OCI-LY7 (cell line): ENCODE measurements around the gene FBN1. TPM values are rescaled to one million over a fixed set of nuclear protein-coding genes. Genes with fewer than 3 reads are reported as not detected.

Experiments
- BruUV-seq: library from RNA; stranded (reverse); fragments of 400-500 nt; replicated peaks from 2 replicates; lab custom pipeline; 2021; lab: Mats Ljungman, UMichigan
- CTCF ChIA-PET: fragments of 300-600 bp; sonication (Branson Sonifier 250); formaldehyde crosslinking; loops from one replicate; lab custom pipeline; 2022; ENCODE audit warnings: antibody characterized with exemption; ENCODE audit not compliant: unreplicated experiment; lab: Charles Lee
- POLR2A ChIA-PET: fragments of 300-600 bp; sonication (Branson Sonifier 250); formaldehyde crosslinking; loops from one replicate; lab custom pipeline; 2022; ENCODE audit warnings: antibody characterized with exemption; lab: Charles Lee
- DNase-seq: peaks from one replicate; pipeline ENCODE4 v3.0.0-alpha.2; 2015; ENCODE audit warnings: low spot score
- H2AFZ ChIP-seq: fragments of 200-600 bp; sonication (generic), shearing (Covaris generic); 2 replicates; pipeline ENCODE4 v1.6.1; 2014; ENCODE audit warnings: mild to moderate bottlenecking, antibody characterized with exemption, low read length, moderate library complexity
- H3K27ac ChIP-seq: fragments of 200-600 bp; sonication (generic); 2 replicates; pipeline ENCODE4 v1.5.1; 2014; ENCODE audit warnings: mixed run types, low read depth, mild to moderate bottlenecking, moderate library complexity, low read length, inconsistent platforms; ENCODE audit not compliant: poor library complexity, severe bottlenecking
- H3K36me3 ChIP-seq: fragments of 200-600 bp; sonication (generic); 2 replicates; pipeline ENCODE4 v1.6.1; 2014; ENCODE audit warnings: mild to moderate bottlenecking, antibody characterized with exemption, low read length, moderate library complexity, mixed read lengths; ENCODE audit not compliant: insufficient read depth
- H3K4me1 ChIP-seq: fragments of 200-600 bp; sonication (generic); 2 replicates; pipeline ENCODE4 v1.5.1; 2014; ENCODE audit warnings: mild to moderate bottlenecking, low read length; ENCODE audit not compliant: insufficient read depth, poor library complexity, severe bottlenecking
- H3K4me2 ChIP-seq: fragments of 200-600 bp; sonication (generic); 2 replicates; pipeline ENCODE4 v1.6.1; 2014; ENCODE audit warnings: mild to moderate bottlenecking, low read length
- H3K4me3 ChIP-seq: fragments of 200-600 bp; sonication (generic); 2 replicates; pipeline ENCODE4 v1.5.1; 2014; ENCODE audit warnings: mild to moderate bottlenecking, low read depth, low read length; ENCODE audit not compliant: poor library complexity, severe bottlenecking
- H3K79me2 ChIP-seq: fragments of 200-600 bp; sonication (generic); 2 replicates; pipeline ENCODE4 v1.6.1; 2016; ENCODE audit warnings: low read depth, mild to moderate bottlenecking, low read length, moderate library complexity, mixed read lengths; ENCODE audit not compliant: insufficient read depth
- H3K9me2 ChIP-seq: fragments of 200-600 bp; sonication (generic); 2 replicates; pipeline ENCODE4 v1.6.1; 2016; ENCODE audit warnings: mild to moderate bottlenecking, low read length, mixed read lengths; ENCODE audit not compliant: insufficient read depth
- H3K9me3 ChIP-seq: fragments of 200-600 bp; sonication (generic); 2 replicates; pipeline ENCODE4 v1.6.1; 2014; ENCODE audit warnings: mild to moderate bottlenecking, mixed run types, low read length, mixed read lengths
- H4K20me1 ChIP-seq: fragments of 200-600 bp; sonication (generic); 2 replicates; pipeline ENCODE4 v1.6.1; 2014; ENCODE audit warnings: mild to moderate bottlenecking, antibody characterized with exemption, low read length, moderate library complexity, mixed read lengths; ENCODE audit not compliant: insufficient read depth
- CTCF ChIP-seq: fragments of 200-600 bp; sonication (generic); conservative IDR thresholded peaks from 2 replicates; pipeline ENCODE4 v1.5.1; 2014; ENCODE audit warnings: mild to moderate bottlenecking, antibody characterized with exemption, low read length, moderate library complexity, mixed read lengths
- EZH2phosphoT487 ChIP-seq: fragments of 200-600 bp; sonication (generic); IDR thresholded peaks from 2 replicates; pipeline ENCODE4 v1.6.1; 2018; ENCODE audit warnings: low read depth, borderline replicate concordance, mild to moderate bottlenecking, mixed run types, antibody characterized with exemption, low read length, moderate library complexity, mixed read lengths
- intact Hi-C: fragments of 100-400 bp; cut with micrococcal nuclease; formaldehyde crosslinking; loops from one replicate; pipeline ENCODE4 v1.10.0; 2022; ENCODE audit not compliant: unreplicated experiment
- total RNA-seq, 2 experiments: library from RNA; depleted of rRNA in 1 of 2; stranded (reverse); fragments of >200 nt in 1 of 2; shearing (Covaris generic) in 1 of 2; gene quantifications; 2 replicates each; pipeline ENCODE4 v1.2.3, GENCODE V29; 2014 to 2022

FBN1 gene
- total RNA-seq, 2 experiments from 2014 or later, result 0.68 to 1.0 TPM

- no peaks in the 10 kb centered on the region for H3K4me1 ChIP-seq
- DNase-seq, result no peak
- H3K9me3 ChIP-seq, result no peaks in the 10 kb centered on the region
- TF ChIP-seq EZH2phosphoT487, result no peak
- TF ChIP-seq CTCF, result no peak
- H3K79me2 ChIP-seq, result no peaks in the 10 kb centered on the region
- no peak overlapping the region for H2AFZ ChIP-seq
- no peaks in the 10 kb centered on the region for H3K9me2 ChIP-seq
- no TSS peak for BruUV-seq
- H3K4me3 ChIP-seq, result no peak overlapping the region
- H3K4me2 ChIP-seq, result no peak overlapping the region
- intact Hi-C loops, result no loop called here
- no peak overlapping the region for H3K27ac ChIP-seq
- ChIA-PET POLR2A (no interaction called here), CTCF (no interaction called here)
- no peaks in the 10 kb centered on the region for H3K36me3 ChIP-seq
- H4K20me1 ChIP-seq, result no peaks in the 10 kb centered on the region
Observed at GRCh38 chr15:48516121-48516520, 129.4 kb downstream of the FBN1 start.

- H3K27ac ChIP-seq, result no peak overlapping the region
- intact Hi-C loops, result no loop called here
- no peaks in the 10 kb centered on the region for H3K36me3 ChIP-seq
- no peak for DNase-seq
- H3K79me2 ChIP-seq, result no peaks in the 10 kb centered on the region
- ChIA-PET CTCF (no interaction called here), POLR2A (interaction anchor here (1.2 kb wide), 1 partner anchor 9 kb away, joined by 3 read pairs; no protein-coding TSS in a partner anchor)
- BruUV-seq, result no TSS peak
- H3K4me1 ChIP-seq, result no peaks in the 10 kb centered on the region
- H3K9me2 ChIP-seq, result no peaks in the 10 kb centered on the region
- H3K4me2 ChIP-seq, result no peak overlapping the region
- H4K20me1 ChIP-seq, result no peaks in the 10 kb centered on the region
- no peak overlapping the region for H3K4me3 ChIP-seq
- H2AFZ ChIP-seq, result no peak overlapping the region
- no peaks in the 10 kb centered on the region for H3K9me3 ChIP-seq
- TF ChIP-seq EZH2phosphoT487, result no peak
- TF ChIP-seq CTCF, result no peak
Observed at GRCh38 chr15:48515500-48515899, 130.0 kb downstream of the FBN1 start.

GRCh38 chr15:48514103-48514816 lies 131.2 kb downstream of the FBN1 start:
- Histone ChIP-seq H3K4me1 (no peaks in the 10 kb centered on the region), H2AFZ (no peak overlapping the region), H3K9me2 (no peaks in the 10 kb centered on the region), H3K9me3 (no peaks in the 10 kb centered on the region), H3K27ac (no peak overlapping the region), H3K36me3 (no peaks in the 10 kb centered on the region), H4K20me1 (no peaks in the 10 kb centered on the region), H3K4me3 (no peak overlapping the region), H3K4me2 (no peak overlapping the region), H3K79me2 (no peaks in the 10 kb centered on the region)
- intact Hi-C loops, result no loop called here
- BruUV-seq, result no TSS peak
- ChIA-PET CTCF (no interaction called here), POLR2A (interaction anchor here (1.2 kb wide), 1 partner anchor 8 kb away, joined by 3 read pairs; no protein-coding TSS in a partner anchor)
- TF ChIP-seq EZH2phosphoT487, result no peak
- TF ChIP-seq CTCF, result no peak
- no peak for DNase-seq
